CD4-positive, alpha-beta T cell treated with Interleukin-15 for 1 hour (primary cell): ENCODE results near the gene RLF.

Source experiments
- DNase-seq: peaks from one replicate; pipeline ENCODE4 v3.0.0-alpha.2; 2020

Gene RLF

DNA sequence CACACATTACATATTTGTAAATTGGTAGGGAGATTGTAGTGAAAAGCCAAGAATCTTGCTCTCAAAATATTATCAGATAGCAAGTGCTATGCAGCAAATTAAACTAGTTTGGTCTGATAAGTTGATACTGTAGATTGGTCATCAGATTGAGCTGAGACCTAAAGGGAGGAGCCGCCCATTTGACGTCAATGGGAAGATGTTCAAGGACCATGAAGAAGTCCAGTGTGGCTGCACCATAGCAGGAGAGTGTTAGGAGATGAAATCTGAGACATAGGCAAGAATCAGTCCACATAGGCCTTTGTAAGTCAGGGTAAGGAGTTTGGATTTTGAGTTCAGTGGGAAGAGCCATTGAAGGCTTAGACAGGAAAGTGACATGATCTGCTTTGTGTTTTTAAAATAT lies 113.1 kb downstream of the RLF start:
- no peak for DNase-seq

DNA sequence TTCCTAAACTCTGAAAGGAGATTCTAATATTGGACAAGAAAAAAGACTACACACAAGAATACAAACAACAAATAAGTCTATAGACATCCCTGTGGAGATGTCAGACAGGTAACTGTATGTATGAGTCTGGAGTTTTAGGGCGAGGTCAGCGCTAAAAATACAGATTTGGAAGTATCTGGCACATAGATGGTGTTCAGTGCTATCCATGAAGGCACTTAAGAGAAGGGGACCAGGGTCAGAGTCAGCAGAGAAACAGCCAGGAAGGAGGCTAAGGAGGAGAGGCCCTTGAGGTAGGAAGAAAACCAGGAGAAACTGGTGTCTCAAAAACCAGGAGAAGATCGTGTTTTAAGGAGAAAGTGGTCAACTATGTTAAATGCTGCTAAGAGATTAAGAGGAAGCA lies 114.9 kb downstream of the RLF start:
- no peak for DNase-seq

DNA sequence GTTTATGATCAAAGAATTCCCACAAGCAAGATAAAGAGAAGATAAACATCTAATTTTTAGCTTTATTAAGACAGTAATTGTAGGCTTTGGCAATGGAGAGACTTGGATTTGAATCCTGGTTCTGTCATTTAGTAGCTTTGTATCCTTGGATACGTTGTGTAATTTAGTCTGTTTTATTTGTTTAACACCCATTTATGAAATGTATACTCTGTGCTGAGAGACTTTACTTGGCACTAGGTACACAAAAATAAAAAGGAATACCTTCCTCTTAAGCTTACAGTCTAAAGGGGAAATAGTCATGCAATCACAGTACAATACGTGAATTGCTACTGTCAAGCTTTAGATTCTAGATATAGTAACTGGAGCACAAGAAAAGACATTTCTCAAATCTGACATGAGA lies 120.7 kb downstream of the RLF start:
- DNase-seq: no peak
